ENCODE measurements around the gene GRIP2.
A peak's percentile ranks its signal among the peaks of the same experiment; 100 is the strongest.

The GRIP2 gene

DNA sequence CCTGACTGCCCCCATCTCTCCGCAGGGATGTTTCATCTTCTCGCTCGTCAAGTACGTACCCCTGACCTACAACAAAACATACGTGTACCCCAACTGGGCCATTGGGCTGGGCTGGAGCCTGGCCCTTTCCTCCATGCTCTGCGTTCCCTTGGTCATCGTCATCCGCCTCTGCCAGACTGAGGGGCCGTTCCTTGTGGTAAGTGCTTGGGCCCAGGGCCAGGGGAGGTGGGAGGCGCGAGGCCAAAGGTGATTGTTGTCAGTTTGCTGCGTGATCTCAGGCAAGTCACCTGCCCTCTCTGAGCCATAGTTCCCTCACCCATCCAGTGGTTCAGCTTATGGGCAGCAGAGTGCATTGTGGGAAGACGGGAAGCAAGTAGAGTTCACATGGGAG, 58.5 kb downstream of the GRIP2 start:
- no peak for DNase-seq

DNA sequence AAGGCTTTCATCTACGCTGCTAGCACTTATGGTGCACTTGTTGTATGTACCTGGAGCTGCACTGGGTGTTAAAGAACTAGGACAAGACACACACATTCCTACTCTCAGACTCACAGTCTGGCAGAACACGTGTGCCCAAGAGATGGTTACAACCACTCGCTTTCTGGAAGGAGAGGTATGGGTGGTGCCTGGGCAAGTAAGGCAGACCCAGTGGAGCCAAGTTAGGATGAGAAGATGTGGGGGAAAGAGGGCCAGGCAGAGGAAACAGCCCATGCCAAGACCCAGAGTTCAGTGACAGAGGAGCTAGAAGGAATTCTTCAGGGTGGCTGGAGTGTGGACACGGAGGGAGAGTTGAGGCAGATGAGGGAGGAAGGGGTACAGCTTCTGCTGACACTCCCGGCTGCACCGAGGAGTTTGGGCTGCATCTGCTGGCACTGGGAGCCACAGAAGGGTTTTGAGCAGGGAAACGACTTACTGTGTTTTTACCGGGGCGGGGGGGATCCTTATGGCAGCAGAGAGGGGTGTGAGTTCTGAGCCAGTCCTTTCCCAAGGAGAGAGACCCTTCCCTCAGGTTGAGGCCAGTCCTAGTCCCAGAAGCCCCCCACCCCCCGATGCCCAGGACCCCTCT, 59.0 kb downstream of the GRIP2 start:
- no peak for DNase-seq

DNA sequence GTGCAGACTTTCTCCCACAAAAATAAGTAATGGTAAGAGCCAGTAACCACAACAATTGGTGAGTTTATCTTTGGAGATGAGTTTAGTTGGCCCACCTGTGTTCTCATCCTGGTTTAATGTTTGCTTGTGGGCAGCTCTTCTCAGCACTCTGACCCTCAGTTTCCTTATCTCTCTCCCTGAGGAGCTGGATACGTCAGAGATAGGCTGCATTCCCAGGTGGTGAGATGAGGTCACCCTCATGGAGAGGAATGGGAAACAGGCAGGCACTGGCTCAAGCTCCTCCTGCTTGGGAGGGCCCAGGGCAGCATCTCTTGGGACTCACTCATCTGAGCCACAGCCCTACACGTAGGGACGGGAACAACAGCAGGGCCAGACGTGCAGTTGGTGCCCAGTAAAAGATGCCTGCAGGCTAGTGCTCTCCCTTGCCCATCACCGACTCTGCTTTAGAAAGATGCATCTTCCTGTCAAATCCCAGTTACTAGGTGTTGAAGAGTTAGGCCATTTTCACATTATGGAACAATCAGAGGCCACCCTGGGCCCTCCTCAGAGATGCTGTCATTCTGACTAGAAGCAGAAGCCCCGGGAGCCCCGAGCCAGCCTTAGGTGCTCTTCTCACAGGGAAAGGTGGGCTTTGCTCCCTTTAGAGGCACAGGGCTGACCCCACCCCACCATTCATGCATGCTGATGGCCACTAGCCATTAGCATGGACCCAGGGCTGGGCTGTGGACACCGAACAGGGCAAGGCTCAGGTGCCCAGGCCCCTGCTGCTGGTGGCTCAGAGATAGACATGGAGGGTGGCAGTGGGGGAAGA, 59.7 kb downstream of the GRIP2 start:
- DNase-seq = no peak

DNA sequence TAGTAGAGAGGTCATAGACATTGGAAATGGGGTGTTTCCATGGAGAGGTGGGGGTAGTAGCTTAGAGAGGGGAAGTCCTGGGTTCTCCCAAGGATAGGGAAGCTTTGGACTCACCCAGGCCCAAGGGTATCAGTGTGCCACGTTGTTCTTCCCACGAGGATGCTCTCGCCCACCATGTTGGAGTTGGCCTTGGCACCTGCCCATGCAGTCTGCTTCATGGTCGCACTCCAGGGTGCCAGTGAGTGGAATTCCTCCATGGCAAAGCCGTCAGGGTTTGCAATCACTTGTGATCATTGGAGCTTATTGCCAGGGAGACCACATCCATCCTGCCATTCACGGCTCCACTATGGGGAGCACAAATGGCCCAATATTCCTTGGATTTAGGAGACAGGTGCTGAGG, 60.6 kb downstream of the GRIP2 start:
- DNase-seq = no peak

DNA sequence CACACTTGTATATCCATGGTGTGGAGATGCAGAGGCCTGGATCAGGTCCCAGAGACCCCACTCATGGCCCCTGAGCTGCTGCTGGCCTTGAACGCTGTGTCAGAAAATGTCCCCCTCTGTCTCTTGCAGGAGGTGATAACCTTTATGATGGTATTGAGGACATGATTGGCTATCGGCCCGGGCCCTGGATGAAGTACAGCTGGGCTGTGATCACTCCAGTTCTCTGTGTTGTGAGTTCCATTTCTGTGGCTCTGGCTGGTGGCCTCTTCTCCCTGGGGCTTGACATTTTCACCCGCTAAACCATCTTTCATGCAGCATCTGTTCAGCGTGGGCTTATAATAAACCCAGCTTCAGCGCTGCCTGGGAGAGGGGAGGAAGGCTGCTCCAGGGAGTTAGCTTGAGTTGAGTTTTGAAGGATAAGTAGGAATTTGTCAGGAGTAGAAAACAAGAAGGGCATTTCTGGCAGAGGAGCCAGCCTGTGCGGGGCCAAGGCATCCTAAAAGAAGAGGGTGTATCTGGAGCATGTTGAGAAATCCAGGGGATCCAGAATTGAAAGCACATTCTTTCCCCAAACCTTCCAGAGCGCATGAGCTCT, 61.1 kb downstream of the GRIP2 start:
- no peak for DNase-seq

DNA sequence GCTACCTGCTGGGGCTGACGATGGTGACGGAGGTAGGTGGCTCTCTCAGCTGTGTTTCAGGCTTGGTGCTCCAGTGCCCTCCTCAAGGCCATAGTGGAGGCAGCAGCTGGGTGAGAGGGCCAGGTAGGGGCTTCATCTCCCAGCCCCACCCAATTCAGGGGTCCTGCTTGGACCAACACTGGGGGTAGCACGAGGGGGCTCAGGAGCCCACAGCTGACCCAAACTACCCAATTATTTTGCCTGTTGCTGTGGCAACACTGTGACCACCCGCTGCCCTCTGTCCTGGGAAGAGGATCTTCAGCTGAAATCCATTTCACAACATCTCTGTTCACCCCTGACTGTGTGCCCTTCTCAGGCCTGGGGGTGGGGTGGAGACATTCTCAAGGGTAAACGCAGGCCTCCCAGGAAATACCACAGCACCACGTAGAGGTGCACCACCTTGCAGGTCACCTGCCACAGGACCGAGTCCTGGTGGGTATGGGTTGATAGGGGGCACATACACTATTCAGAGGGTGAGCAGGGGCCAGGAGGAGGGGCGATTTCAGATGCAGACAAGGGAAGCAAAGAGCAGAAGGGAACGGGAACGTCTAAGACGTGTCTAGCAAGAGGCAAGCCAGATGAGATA, 62.7 kb downstream of the GRIP2 start:
- DNase-seq = no peak

DNA sequence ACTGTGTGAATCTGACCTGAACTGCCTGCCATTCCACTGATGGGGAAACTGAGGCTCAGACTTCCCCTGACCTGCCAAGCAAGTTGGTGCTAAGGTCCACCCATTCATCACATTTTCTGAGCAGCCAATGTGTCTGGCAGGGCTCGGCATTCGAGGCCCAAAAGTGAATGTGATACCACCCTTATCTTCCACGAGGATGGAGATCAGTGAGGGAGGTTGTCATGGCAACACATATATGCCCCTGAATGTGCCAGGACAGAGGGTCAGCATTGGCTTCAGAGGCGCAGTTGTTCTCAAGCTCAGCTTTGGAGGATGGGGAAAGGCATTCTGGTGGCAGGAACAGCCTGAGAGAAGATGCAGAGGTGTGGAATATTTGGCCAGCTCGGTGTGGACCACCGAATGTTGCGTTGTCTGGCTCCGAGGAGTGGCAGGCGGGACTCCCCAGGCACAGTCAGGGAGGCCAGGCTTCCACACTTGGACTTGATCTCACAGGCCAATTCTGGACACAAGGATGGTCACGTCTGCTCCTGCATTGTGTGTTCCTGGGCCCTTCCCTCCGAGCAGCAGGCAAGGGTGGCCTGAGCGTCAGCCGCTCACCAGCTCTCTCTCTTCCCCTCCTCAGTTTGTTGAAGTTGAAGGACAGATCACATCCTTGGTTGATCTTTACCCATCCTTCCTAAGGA, 63.4 kb downstream of the GRIP2 start:
- no peak for DNase-seq

DNA sequence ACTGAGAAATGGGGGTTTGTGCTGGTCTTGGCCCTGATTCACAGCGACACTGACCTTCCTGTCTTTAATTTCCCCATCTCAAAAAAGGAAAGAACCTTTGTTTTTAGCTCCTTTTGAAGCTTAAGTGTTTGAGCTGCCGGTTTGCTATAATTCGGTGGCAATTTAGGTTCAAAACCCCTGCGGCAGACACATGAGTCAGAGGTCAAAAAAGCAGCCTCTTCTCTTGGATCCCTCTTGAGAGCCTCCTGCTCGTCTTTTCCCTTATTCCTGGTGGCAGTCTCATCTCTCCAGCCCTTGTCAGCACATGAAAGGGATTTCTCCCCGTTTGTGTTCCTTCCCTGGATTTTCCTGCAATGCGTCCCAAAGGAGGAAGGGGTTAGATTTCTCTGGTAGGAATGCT, 64.5 kb downstream of the GRIP2 start:
- no peak for DNase-seq

DNA sequence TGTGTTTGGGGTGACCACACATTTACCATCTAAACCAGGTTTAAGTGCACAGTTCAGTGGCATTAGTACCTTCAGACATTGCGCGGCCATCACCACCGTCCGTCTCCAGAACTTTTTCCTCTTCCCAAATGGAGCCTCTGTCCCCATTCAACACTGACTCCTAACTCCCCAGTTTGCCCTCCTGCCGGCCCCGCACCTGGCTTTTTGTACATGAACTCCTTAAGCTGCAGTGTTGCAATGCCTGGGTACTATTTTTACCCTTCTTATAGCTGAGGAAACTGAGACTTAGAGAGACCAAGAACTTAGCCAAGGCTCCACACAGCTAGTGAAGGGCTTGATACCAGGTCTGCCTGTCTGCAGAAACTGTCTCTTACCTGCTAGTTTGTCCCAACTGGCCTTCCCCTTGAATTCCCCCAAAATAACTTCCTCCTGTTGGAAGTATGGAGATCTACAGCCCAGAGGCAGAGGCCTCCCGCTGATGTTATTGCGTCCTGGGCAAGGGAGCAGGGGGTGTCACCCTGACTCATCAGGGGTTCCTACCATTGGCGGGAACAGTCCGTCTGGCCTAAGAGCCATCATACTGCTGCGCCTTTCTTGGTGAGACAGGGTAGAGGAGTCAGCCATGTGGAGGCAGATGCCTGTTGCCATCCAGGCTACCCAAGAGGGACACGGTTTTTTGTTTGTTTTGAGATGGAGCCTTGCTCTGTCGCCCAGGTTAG, 65.6 kb downstream of the GRIP2 start:
- no peak for DNase-seq

DNA sequence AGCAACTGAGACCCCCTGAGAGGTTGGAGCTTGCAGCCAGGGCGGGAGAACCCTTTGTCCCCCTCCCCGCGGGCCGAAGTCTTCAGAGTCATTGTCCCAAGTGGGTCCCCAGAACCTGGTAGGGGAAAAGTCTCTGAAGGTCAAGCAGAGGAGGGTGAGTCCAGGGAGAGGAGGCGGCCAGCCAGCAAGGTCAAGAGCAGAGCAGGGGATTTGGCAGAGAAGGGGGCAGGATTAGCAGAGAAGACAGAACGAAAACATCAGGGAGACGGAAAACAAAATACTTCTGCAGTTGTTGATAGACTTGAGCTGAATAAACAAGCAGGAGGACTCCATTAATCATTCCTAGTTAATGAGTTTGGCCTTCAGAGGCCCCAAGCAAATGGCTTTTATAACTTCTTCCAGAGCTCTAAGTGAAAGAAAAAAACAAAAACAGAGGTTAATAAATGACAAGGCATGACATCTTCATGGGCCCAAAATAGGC, 66.7 kb downstream of the GRIP2 start:
- no peak for DNase-seq

DNA sequence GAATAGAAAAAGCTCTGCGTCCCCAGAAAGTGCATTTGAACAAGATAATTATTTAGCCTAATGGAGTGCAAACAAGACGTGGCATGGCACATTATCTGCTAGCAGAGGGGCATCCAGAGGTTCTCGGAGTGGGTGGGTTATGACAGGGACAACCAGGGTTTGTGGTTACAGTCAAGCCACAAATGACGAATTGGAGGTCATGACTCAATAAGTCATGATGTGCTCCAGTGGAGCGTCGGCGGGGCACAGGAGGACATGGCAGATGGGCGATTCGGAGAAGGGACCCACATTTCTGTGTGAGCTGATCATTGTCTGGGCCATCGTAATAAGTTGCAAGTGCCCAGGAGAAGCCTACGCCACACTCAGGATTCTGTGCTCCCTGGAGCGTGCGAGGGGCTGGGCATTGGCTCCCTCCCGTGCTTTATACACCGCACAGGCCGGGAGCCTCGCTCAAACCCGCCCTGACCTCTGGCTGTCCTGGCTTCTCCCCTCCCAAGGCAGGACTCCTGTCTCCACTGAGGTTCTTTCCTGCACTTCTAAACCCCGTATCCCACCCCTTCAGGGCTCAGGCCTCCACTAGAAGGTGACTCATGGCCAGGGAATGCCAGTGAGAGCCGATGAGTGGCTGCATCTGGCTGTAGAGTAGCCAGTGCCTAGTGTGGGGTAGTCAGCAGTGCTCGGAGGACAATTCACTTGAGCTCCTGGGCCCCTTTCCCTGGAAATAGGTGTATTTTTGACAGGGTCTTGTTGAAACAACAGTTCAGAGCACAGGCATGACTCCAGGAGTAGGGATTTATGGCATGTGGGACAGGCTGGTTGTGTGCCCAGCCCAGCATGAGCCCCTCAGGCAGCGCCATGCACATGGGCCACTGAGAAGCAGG, 67.4 kb downstream of the GRIP2 start:
- DNase-seq = no peak

DNA sequence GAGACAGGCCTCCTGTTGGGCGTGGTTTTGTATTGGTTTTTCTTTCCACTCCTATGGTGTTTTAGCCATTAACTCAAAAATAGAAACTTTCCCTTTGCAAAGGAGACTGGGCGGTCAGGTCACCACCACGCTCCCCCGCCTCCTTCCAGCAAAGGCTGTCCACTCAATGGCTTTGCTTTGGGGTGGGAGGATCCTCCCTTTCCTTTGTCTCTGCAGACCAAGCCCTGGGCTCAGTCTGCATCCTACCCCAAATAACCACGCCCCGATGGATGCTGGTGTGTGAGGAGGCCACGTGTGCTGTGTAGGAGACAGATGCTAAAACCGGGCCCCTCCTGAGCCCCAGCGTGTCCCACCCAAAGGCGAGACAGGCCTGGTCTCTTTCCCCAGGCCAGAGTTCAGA, 68.5 kb downstream of the GRIP2 start:
- DNase-seq = no peak

DNA sequence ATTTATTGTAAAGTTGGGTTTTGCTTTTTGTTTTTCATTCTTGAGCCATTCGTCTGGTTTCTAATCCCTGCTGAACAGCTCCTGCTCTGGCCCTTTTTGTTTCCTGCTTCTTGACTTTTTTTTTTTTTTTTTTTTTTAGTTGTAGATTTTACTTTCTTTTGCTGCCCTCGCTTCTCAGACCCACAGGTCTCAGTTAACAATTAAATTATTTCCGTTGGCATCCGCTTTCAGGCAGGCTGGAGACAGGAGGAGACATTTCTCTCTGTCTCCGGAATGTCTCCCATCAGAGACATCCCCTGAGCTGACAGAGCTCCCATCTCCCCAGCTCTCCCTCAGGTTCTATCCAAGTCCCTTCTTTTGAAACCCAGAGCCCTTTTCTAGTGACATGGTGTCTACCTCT, 69.1 kb downstream of the GRIP2 start:
- no peak for DNase-seq

DNA sequence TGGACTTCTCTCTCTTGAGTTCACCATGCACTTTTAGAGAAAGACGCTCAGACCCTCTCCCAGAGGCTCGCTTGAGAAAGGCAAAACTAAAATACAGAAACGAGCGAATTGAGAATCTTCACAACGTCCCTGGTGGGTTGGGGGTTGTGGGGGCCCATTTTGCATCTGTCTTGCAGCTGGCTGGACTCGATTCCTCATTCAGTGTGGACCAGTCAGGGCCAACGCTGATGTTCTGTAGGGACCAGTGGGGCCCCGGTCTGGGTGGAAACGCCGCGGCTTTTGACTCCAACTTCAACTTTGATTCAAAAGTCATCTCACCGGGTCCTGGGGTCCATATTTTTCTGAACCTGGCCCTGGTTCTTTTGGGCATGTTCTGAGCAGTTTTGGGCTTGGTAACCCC, 69.7 kb downstream of the GRIP2 start:
- no peak for DNase-seq

DNA sequence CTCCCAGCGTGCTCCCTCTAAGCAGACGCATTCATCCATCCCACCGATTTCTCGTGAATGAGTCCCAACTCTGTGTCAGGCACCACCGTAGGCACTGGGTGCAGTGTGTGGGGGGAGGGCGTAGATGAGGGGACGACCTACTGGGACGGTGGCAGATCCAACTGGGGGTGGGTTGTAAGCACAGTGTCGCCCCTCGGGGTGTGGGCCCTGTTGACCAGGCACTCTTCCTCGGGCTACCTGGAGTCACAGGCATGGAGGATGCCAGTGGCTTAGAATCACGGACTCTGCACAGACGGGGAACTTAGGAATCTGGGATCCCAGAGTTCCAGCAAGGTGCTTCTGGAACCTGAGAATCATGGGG, 71.5 kb downstream of the GRIP2 start:
- DNase-seq = no peak

DNA sequence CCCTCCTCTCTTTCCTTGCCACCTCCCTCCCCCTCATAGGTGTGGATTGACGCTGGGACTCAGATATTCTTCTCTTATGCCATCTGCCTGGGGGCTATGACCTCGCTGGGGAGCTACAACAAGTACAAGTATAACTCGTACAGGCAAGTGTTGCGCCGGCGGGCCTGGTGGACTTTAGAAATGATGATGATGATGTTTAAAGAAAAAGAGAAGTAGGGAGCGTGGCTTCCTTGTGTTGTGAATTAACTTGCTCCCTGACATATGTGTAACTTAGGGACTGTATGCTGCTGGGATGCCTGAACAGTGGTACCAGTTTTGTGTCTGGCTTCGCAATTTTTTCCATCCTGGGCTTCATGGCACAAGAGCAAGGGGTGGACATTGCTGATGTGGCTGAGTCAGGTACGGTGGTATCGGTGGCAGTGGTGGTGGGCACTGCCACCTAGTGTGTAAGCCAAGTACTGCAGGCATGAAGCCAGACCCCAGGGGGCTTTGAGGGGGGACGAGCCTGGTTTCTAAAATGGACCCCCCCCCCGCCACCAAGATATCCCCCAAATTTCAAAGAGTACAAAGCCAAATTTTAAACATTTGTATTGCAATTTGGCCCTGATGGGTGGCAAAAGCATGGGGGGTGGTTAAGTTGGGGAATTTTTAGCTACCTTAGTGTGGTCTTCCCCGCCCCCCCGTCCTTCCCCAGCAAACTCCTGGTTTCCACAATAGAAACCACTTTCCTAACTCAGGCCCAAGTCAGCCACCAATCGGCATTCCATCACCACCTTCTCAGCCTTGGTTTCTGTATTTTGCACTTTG, 72.1 kb downstream of the GRIP2 start:
- peak; percentile 33 for DNase-seq

DNA sequence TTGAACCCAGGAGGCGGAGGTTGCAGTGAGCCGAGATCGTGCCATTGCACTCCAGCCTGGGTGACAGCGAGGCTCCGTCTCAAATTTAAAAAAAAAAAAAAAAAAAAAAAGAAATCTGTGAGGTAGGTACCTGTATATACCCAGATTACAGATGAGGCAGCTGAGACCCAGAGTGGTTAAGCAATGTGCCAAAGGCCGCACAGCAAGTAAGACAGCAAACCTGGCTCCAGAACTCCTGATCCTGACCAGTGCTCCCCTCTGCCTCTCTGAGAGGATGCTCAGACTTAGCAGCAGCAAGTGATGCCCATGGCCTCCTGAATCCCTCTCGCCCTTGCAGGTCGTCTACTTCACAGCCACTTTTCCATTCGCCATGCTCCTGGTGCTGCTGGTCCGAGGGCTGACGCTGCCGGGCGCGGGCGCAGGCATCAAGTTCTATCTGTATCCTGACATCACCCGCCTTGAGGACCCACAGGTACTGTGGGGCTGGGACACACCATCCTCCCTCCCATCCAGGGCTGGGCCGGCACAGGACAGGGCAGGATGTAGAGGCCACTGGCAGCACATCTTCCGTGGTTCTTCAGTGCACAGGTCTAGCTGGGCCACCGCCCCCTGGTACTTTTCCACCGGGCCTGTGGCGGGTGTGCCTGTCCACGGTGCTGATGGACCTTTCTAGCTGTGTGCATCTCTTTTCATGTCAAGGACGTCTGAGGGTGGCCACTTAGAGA, 73.8 kb downstream of the GRIP2 start:
- DNase-seq = no peak

DNA sequence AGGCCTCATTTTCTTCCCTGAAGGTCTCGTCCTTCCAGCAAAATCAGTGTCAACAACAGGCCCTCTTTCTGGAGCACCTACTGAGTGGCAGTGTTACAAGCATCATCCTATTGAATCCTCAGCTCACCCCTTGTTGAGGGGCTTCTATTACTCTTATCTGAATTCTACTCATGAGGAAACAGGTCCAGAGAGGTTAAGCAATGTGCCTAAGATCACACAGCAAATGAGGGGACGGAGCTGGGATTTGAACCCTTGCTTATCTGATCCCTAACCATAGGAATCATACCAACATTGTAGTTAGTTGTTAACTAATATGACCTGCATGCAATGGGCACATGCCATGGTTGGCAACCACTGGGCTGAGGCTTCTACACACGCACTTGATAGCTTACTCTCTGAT, 74.7 kb downstream of the GRIP2 start:
- DNase-seq = no peak

DNA sequence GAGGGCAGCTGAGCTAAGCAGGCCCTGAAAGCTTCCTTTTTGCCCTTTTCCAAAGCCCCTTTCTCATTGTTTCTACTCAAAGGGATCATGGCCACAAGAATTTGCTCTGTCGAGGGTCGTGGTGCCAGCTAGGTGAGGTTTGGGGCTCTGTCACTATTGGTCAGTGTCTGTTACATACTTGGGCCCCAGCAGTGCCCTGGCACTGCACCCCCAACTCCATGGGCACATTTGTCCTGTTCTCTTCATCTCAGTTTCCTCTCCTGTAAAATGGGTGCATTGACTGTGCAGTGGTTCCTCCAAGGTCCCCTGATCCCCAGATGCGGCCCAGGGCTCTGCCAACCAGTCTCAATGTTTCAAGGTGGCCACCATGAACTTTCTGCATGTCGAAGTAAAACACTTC, 75.6 kb downstream of the GRIP2 start:
- DNase-seq = no peak

DNA sequence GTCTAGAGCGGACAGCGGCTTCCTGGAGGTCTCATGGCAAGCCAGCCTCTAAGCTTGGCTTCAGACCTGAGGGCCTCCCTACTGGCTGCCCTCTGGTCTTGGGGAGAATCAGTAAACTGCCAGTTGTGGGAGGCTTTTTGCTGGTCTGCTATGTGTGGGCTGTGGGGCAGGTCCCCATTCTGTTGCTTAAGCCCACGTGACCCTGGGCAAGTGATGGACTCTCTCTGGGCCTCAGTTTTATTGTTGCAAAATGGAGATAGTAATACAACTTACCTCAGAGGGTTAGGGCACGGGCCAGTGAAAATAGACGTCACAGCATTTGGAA, 76.0 kb downstream of the GRIP2 start:
- no peak for DNase-seq
